ENCODE measurements around the gene MGAT4D. TPM values are rescaled to one million over a fixed set of nuclear protein-coding genes. Genes with fewer than 3 reads are reported as not detected.
"Not testable (repeated sequence)": the region's sequence is repeated elsewhere in the genome, so short reads cannot be mapped to it uniquely, and the experiment has no call there.

MGAT4D gene
- total RNA-seq, 1 donor from 2014 or later = not detected

GRCh38 chr4:140523370-140523856 lies 25.3 kb upstream of the MGAT4D start:
- peaks cover 19% of the 10 kb centered on the region for H3K79me2 ChIP-seq (ENCODE audit: insufficient read depth, low read length)
- Mint-ChIP-seq H3K4me1 (ENCODE audit: low read depth, unreplicated experiment) (peaks cover 5% of the 10 kb centered on the region), H3K27ac (ENCODE audit: unreplicated experiment) (no peak overlapping the region), H3K36me3 (ENCODE audit: low read depth, unreplicated experiment) (peaks cover 2% of the 10 kb centered on the region), H3K9me3 (ENCODE audit: unreplicated experiment) (peaks cover 4% of the 10 kb centered on the region), H3K4me3 (ENCODE audit: unreplicated experiment) (peak overlapping the region; percentile 91), H3K27me3 (ENCODE audit: low read depth, unreplicated experiment) (no peaks in the 10 kb centered on the region)
- no peak overlapping the region for H3K27ac ChIP-seq (ENCODE audit: low read depth, low read length)
- H3K9ac ChIP-seq (ENCODE audit: low read length) = peak overlapping the region; percentile 9
- no peaks in the 10 kb centered on the region for H3K4me1 ChIP-seq (ENCODE audit: insufficient read depth, low read length)
- no peaks in the 10 kb centered on the region for H4K20me1 ChIP-seq (ENCODE audit: insufficient read depth, low read length)
- peak overlapping the region; percentile 79 for H3K4me3 ChIP-seq (ENCODE audit: insufficient read depth, low read depth, low read length)
- peak overlapping the region; percentile 91 for H3K4me2 ChIP-seq (ENCODE audit: low read length)
- no peak for FAIRE-seq
- no peaks in the 10 kb centered on the region for H3K27me3 ChIP-seq (ENCODE audit: insufficient read depth, low read length)
- TF ChIP-seq, protein P1, sequence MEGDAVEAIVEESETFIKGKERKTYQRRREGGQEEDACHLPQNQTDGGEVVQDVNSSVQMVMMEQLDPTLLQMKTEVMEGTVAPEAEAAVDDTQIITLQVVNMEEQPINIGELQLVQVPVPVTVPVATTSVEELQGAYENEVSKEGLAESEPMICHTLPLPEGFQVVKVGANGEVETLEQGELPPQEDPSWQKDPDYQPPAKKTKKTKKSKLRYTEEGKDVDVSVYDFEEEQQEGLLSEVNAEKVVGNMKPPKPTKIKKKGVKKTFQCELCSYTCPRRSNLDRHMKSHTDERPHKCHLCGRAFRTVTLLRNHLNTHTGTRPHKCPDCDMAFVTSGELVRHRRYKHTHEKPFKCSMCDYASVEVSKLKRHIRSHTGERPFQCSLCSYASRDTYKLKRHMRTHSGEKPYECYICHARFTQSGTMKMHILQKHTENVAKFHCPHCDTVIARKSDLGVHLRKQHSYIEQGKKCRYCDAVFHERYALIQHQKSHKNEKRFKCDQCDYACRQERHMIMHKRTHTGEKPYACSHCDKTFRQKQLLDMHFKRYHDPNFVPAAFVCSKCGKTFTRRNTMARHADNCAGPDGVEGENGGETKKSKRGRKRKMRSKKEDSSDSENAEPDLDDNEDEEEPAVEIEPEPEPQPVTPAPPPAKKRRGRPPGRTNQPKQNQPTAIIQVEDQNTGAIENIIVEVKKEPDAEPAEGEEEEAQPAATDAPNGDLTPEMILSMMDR (IDR thresholded peaks at IDR 0.05; ENCODE audit: insufficient read depth, low read depth, low read length) = no peak
- no peak for TF ChIP-seq EZH2 (IDR thresholded peaks at IDR 0.05; ENCODE audit: insufficient read depth, low read length)
- no peaks in the 10 kb centered on the region for H3K9me3 ChIP-seq (ENCODE audit: insufficient read depth, low read depth, low read length)
- peak; percentile 2 for DNase-seq (ENCODE audit: low read depth)
- H3K36me3 ChIP-seq (ENCODE audit: insufficient read depth, low read length) = peaks cover 7% of the 10 kb centered on the region
- peak overlapping the region; percentile 64 for H2AFZ ChIP-seq (ENCODE audit: low read depth, low read length)

DNA sequence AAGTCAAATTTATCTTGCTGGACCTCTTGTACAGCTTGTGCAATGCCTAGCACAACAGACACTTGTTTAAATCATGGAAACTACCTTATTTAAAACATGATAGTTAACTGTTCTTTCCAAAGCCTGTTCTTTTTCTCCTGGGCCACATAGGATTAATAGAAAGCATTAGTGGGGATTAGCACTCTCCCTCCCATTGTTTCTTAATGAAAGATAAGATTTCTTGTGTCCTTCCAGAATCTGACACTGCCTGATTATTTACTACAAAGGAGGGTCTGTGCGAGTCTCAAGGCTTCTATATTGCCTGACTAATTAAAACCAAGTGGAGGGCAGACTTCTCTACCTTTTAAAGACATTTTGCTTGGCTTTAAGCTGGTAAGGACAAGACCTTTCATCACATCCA lies 17.3 kb upstream of the MGAT4D start:
- Mint-ChIP-seq H3K27ac (ENCODE audit: unreplicated experiment) (no peak overlapping the region), H3K27me3 (ENCODE audit: low read depth, unreplicated experiment) (peaks cover 4% of the 10 kb centered on the region), H3K4me3 (ENCODE audit: unreplicated experiment) (no peak overlapping the region), H3K36me3 (ENCODE audit: low read depth, unreplicated experiment) (no peaks in the 10 kb centered on the region), H3K4me1 (ENCODE audit: low read depth, unreplicated experiment) (no peaks in the 10 kb centered on the region), H3K9me3 (ENCODE audit: unreplicated experiment) (peaks cover 11% of the 10 kb centered on the region)
- no peaks in the 10 kb centered on the region for H3K79me2 ChIP-seq (ENCODE audit: insufficient read depth, low read length)
- no peak overlapping the region for H3K27ac ChIP-seq (ENCODE audit: low read depth, low read length)
- H4K20me1 ChIP-seq (ENCODE audit: insufficient read depth, low read length) = no peaks in the 10 kb centered on the region
- H3K9me3 ChIP-seq (ENCODE audit: insufficient read depth, low read depth, low read length) = no peaks in the 10 kb centered on the region
- no peak for FAIRE-seq
- H3K36me3 ChIP-seq (ENCODE audit: insufficient read depth, low read length) = no peaks in the 10 kb centered on the region
- no peaks in the 10 kb centered on the region for H3K27me3 ChIP-seq (ENCODE audit: insufficient read depth, low read length)
- H3K4me3 ChIP-seq (ENCODE audit: insufficient read depth, low read depth, low read length) = no peak overlapping the region
- H3K4me2 ChIP-seq (ENCODE audit: low read length) = no peak overlapping the region
- no peak for TF ChIP-seq EZH2 (IDR thresholded peaks at IDR 0.05; ENCODE audit: insufficient read depth, low read length)
- TF ChIP-seq, protein P1 (IDR thresholded peaks at IDR 0.05; ENCODE audit: insufficient read depth, low read depth, low read length) = no peak
- no peak for DNase-seq (ENCODE audit: low read depth)
- H3K9ac ChIP-seq (ENCODE audit: low read length) = no peak overlapping the region
- no peaks in the 10 kb centered on the region for H3K4me1 ChIP-seq (ENCODE audit: insufficient read depth, low read length)
- H2AFZ ChIP-seq (ENCODE audit: low read depth, low read length) = no peak overlapping the region

GRCh38 chr4:140513765-140514164 lies 15.7 kb upstream of the MGAT4D start:
- H3K4me3 ChIP-seq (ENCODE audit: insufficient read depth, low read depth, low read length); H3K9me3 ChIP-seq (ENCODE audit: insufficient read depth, low read depth, low read length); H3K4me1 Mint-ChIP-seq (ENCODE audit: low read depth, unreplicated experiment); H3K4me1 ChIP-seq (ENCODE audit: insufficient read depth, low read length); H3K36me3 Mint-ChIP-seq (ENCODE audit: low read depth, unreplicated experiment); H3K36me3 ChIP-seq (ENCODE audit: insufficient read depth, low read length); H4K20me1 ChIP-seq (ENCODE audit: insufficient read depth, low read length); H3K27me3 Mint-ChIP-seq (ENCODE audit: low read depth, unreplicated experiment); H2AFZ ChIP-seq (ENCODE audit: low read depth, low read length); H3K79me2 ChIP-seq (ENCODE audit: insufficient read depth, low read length); H3K4me3 Mint-ChIP-seq (ENCODE audit: unreplicated experiment); H3K27me3 ChIP-seq (ENCODE audit: insufficient read depth, low read length); H3K9ac ChIP-seq (ENCODE audit: low read length); H3K27ac Mint-ChIP-seq (ENCODE audit: unreplicated experiment); FAIRE-seq; H3K4me2 ChIP-seq (ENCODE audit: low read length); DNase-seq (ENCODE audit: low read depth); H3K27ac ChIP-seq (ENCODE audit: low read depth, low read length): not testable (repeated sequence)
- H3K9me3 Mint-ChIP-seq (ENCODE audit: unreplicated experiment) = peaks cover 20% of the 10 kb centered on the region

All from astrocyte (in vitro differentiated cells and primary cell).